Spleen (tissue), 11 donors: Measurements from ENCODE around the gene PMEL. TPM values are rescaled to one million over a fixed set of nuclear protein-coding genes. Genes with fewer than 3 reads are reported as not detected.

Experiments
- DNase-seq: peaks from one replicate; pipeline ENCODE4 v3.0.0-alpha.2; 2020
- H3K27ac ChIP-seq, 8 donors: fragments of 200-600 bp; sonication (generic) in 7 of 8; 1 replicate in 4 of 8; 2 replicates in 4 of 8; pipeline versions ENCODE4 v1.5.0 to v1.8.0; 2016 to 2021; ENCODE audit warnings: inconsistent platforms in 4 of 8, mild to moderate bottlenecking in 4 of 8, moderate library complexity in 1 of 8
- H3K27me3 ChIP-seq, 7 donors: fragments of 200-600 bp; sonication (generic) in 6 of 7; replicated peaks in 1 of 7; 1 replicate in 4 of 7; 2 replicates in 3 of 7; pipeline versions ENCODE4 v1.5.0 to v1.8.0; 2016 to 2021; ENCODE audit warnings: inconsistent platforms in 3 of 7, mild to moderate bottlenecking in 1 of 7
- H3K36me3 ChIP-seq, 6 donors: fragments of 200-600 bp; sonication (generic) in 5 of 6; 1 replicate in 4 of 6; 2 replicates in 2 of 6; pipeline versions ENCODE4 v1.5.0 to v1.8.0; 2016 to 2021; ENCODE audit warnings: inconsistent platforms in 2 of 6
- H3K4me1 ChIP-seq, 6 donors: fragments of 200-600 bp; sonication (generic) in 5 of 6; 1 replicate in 3 of 6; 2 replicates in 3 of 6; pipeline versions ENCODE4 v1.5.0 to v1.8.0; 2016 to 2021; ENCODE audit warnings: inconsistent platforms in 3 of 6
- H3K4me3 ChIP-seq, 8 donors: fragments of 200-600 bp; sonication (generic) in 7 of 8; 1 replicate in 4 of 8; 2 replicates in 4 of 8; pipeline versions ENCODE4 v1.5.0 to v1.8.0; 2016 to 2021; ENCODE audit warnings: inconsistent platforms in 4 of 8, mild to moderate bottlenecking in 4 of 8, moderate library complexity in 2 of 8
- H3K9me3 ChIP-seq, 8 donors: fragments of 200-600 bp; sonication (generic) in 7 of 8; 1 replicate in 4 of 8; 2 replicates in 4 of 8; pipeline versions ENCODE4 v1.5.0 to v1.8.0; 2016 to 2021; ENCODE audit warnings: inconsistent platforms in 4 of 8
- POLR2A ChIP-seq, 3 donors: fragments of 450-650 bp; IDR thresholded peaks; one replicate each; pipeline ENCODE4 v1.5.1; 2017; ENCODE audit warnings: antibody characterized with exemption in 3 of 3, mild to moderate bottlenecking in 1 of 3
- POLR2AphosphoS5 ChIP-seq, 3 donors: sonication (generic); formaldehyde crosslinking; IDR thresholded peaks; one replicate each; pipeline ENCODE4 v1.5.1; 2017; ENCODE audit warnings: antibody characterized with exemption in 3 of 3
- WGBS, 5 donors: extraction: QIAGEN DNeasy Blood & Tissue Kit in 3 of 5; methylation state at CpG; one replicate each; pipeline versions ENCODE4 v1.1.5 to v1.1.7; 2013 to 2018; 5-methylcytosine and 5-hydroxymethylcytosine counted together
- intact Hi-C: fragments of 100-400 bp; cut with DNase I; formaldehyde crosslinking; loops from one replicate; pipeline ENCODE4 v1.15.0; 2023; ENCODE audit warnings: low total_unique reads
- polyA plus RNA-seq, 3 donors: library from polyadenylated mRNA; stranded (reverse); fragments of 200-250 nt; gene quantifications; one replicate each; pipeline ENCODE4 v1.2.1, GENCODE V29; 2013
- total RNA-seq, 7 donors: library from RNA; depleted of rRNA in 3 of 7; stranded (reverse); fragments of >200 nt in 3 of 7; fragmentation: NEBNext Ultra II Directional in 4 of 7; extraction: Animal tissue kit (Norgen Biotek cat#: 25700) in 4 of 7; gene quantifications; one replicate each; pipeline versions ENCODE4 v1.1.0 to v1.2.1, GENCODE V29; 2016 to 2021
- TF ChIP-seq, protein P1 (sequence below), 11 experiments: fragments of 200-600 bp in 7 of 11; fragments of 450-650 bp in 4 of 11; sonication (generic) in 4 of 11; IDR thresholded peaks in 8 of 11; conservative IDR thresholded peaks in 3 of 11; 1 replicate in 7 of 11; 2 replicates in 4 of 11; pipeline versions ENCODE4 v1.4.0 to v1.8.0; 2016 to 2021; ENCODE audit warnings: antibody characterized with exemption in 11 of 11, inconsistent platforms in 4 of 11, mild to moderate bottlenecking in 1 of 11
- donor health status: healthy with polysubstance abuse.
- donor health status: DM: no; HTN: no; CAD: no; lungs with moderate emphysema.
- donor health status: DM: no; HTN: no; CAD: no.
- donor health status: Bipolar disorder and iron deficiency.
- donor health status: healthy.
- donor health status: DM: no; HTN: no; CAD: no.
- donor health status: DM: yes; HTN: yes; CAD: no.

Gene PMEL
- total and polyA plus RNA-seq, 10 donors, result 0.15 to 1.6 (median 0.74) TPM

DNA sequence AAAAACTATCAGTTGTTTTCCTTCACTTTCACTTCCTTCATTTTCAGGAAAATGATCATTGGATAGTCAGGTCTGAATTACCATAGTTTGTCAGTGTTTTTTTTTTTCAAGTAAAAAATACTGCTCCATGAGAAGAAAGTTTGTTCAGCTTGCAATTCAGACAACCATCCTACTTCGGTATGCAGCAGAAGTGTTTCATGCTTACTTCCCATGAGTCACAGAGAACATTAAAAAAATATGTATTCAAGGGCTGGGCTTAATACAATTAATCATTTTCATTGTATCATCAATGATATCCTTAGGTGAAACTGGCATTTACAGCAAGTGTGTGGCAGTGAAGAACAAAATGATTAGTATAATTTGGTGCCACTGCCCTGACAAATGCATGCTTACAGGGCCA is 59.8 kb downstream of the PMEL start:
- intact Hi-C loops, result no loop called here
- H3K27ac ChIP-seq, result no peak overlapping the region
- no peak for TF ChIP-seq POLR2AphosphoS5 (IDR thresholded peaks at IDR 0.05)
- TF ChIP-seq, protein P1, sequence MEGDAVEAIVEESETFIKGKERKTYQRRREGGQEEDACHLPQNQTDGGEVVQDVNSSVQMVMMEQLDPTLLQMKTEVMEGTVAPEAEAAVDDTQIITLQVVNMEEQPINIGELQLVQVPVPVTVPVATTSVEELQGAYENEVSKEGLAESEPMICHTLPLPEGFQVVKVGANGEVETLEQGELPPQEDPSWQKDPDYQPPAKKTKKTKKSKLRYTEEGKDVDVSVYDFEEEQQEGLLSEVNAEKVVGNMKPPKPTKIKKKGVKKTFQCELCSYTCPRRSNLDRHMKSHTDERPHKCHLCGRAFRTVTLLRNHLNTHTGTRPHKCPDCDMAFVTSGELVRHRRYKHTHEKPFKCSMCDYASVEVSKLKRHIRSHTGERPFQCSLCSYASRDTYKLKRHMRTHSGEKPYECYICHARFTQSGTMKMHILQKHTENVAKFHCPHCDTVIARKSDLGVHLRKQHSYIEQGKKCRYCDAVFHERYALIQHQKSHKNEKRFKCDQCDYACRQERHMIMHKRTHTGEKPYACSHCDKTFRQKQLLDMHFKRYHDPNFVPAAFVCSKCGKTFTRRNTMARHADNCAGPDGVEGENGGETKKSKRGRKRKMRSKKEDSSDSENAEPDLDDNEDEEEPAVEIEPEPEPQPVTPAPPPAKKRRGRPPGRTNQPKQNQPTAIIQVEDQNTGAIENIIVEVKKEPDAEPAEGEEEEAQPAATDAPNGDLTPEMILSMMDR (IDR thresholded peaks at IDR 0.05 in 8 of 11, conservative IDR thresholded peaks at IDR 0.05 in 3 of 11), result no peak
- TF ChIP-seq POLR2A (IDR thresholded peaks at IDR 0.05), result no peak

More for the DNA sequence above, 59.8 kb downstream of the PMEL start:
- no peaks in the 10 kb centered on the region for H3K9me3 ChIP-seq
- no peak for DNase-seq
- H3K27me3 ChIP-seq, result no peaks in the 10 kb centered on the region
- H3K4me1 ChIP-seq, result no peaks in the 10 kb centered on the region
- peaks cover 0 to 30% (median 24%) of the 10 kb centered on the region in 6 donors for H3K36me3 ChIP-seq
- 68 to 89% (median 86%) methylated on average over 1 of the region's 1 CpG for WGBS, 5 donors
- H3K4me3 ChIP-seq, result no peak overlapping the region

Other genes starting within 250 kb of the PMEL start
- 100 to 1,000 TPM; 113 to 228 (median 141) TPM for gene BLOC1S1, start 250.0 kb downstream of the PMEL start, total RNA-seq
- 100 to 1,000 TPM; 278 to 304 (median 282) TPM for gene BLOC1S1, start 250.0 kb downstream of the PMEL start, polyA plus RNA-seq
- 10 to 100 TPM in 5 of 7 donors, 1 to 10 TPM in 2; 7.4 to 17.4 (median 15.5) TPM for gene RDH5, start 245.6 kb downstream of the PMEL start, total RNA-seq
- gene RDH5, start 245.6 kb downstream of the PMEL start, polyA plus RNA-seq, result 10 to 100 TPM in 1 of 3 donors, 1 to 10 TPM in 2; 4.7 to 12.1 (median 9.9) TPM
- 100 to 1,000 TPM; 440 to 750 (median 627) TPM for gene CD63, start 237.0 kb downstream of the PMEL start, total RNA-seq
- gene CD63, start 237.0 kb downstream of the PMEL start, polyA plus RNA-seq, result 100 to 1,000 TPM; 395 to 693 (median 509) TPM
- 10 to 100 TPM in 5 of 7 donors, 1 to 10 TPM in 2; 6.1 to 14.5 (median 10.7) TPM for gene GDF11, start 222.9 kb downstream of the PMEL start, total RNA-seq
- gene GDF11, start 222.9 kb downstream of the PMEL start, polyA plus RNA-seq, result 1 to 10 TPM; 3.5 to 5.5 (median 4.0) TPM
- 10 to 100 TPM; 40.0 to 74.1 (median 46.3) TPM for gene SARNP, start 148.3 kb downstream of the PMEL start, total RNA-seq
- 10 to 100 TPM; 72.4 to 97.6 (median 78.4) TPM for gene SARNP, start 148.3 kb downstream of the PMEL start, polyA plus RNA-seq
- 10 to 100 TPM; 18.8 to 34.6 (median 27.9) TPM for gene ORMDL2, start 148.0 kb downstream of the PMEL start, total RNA-seq
- 10 to 100 TPM; 21.7 to 28.9 (median 28.1) TPM for gene ORMDL2, start 148.0 kb downstream of the PMEL start, polyA plus RNA-seq
- gene DNAJC14, start 136.5 kb downstream of the PMEL start, total RNA-seq, result 10 to 100 TPM; 28.2 to 45.0 (median 36.9) TPM
- gene DNAJC14, start 136.5 kb downstream of the PMEL start, polyA plus RNA-seq, result 10 to 100 TPM; 10.6 to 23.3 (median 13.5) TPM
- gene MMP19, start 123.1 kb downstream of the PMEL start, total RNA-seq, result 100 to 1,000 TPM in 1 of 7 donors, 10 to 100 TPM in 6; 28.1 to 100 (median 72.2) TPM
- gene MMP19, start 123.1 kb downstream of the PMEL start, polyA plus RNA-seq, result 10 to 100 TPM in 2 of 3 donors, 1 to 10 TPM in 1; 7.9 to 13.7 (median 10.5) TPM
- gene PYM1, start 38.1 kb downstream of the PMEL start, total RNA-seq, result 10 to 100 TPM; 26.7 to 40.7 (median 36.6) TPM
- gene PYM1, start 38.1 kb downstream of the PMEL start, polyA plus RNA-seq, result 10 to 100 TPM; 48.3 to 54.0 (median 51.2) TPM
- gene DGKA, start 34.9 kb downstream of the PMEL start, total RNA-seq, result 100 to 1,000 TPM; 132 to 261 (median 197) TPM
- gene DGKA, start 34.9 kb downstream of the PMEL start, polyA plus RNA-seq, result 100 to 1,000 TPM in 2 of 3 donors, 10 to 100 TPM in 1; 73.8 to 136 (median 105) TPM
- 10 to 100 TPM; 21.4 to 46.6 (median 30.9) TPM for gene CDK2, start 788 bp upstream of the PMEL start, total RNA-seq
- 10 to 100 TPM; 11.9 to 16.2 (median 12.9) TPM for gene CDK2, start 788 bp upstream of the PMEL start, polyA plus RNA-seq
- 100 to 1,000 TPM in 1 of 7 donors, 10 to 100 TPM in 6; 70.5 to 101 (median 94.4) TPM for gene RAB5B, start 8.0 kb upstream of the PMEL start, total RNA-seq
- gene RAB5B, start 8.0 kb upstream of the PMEL start, polyA plus RNA-seq, result 10 to 100 TPM; 30.9 to 48.4 (median 35.1) TPM
- 10 to 100 TPM; 13.1 to 29.1 (median 19.8) TPM for gene SUOX, start 31.2 kb upstream of the PMEL start, total RNA-seq
- 1 to 10 TPM; 6.0 to 8.1 (median 6.1) TPM for gene SUOX, start 31.2 kb upstream of the PMEL start, polyA plus RNA-seq
- gene IKZF4, start 55.0 kb upstream of the PMEL start, total RNA-seq, result 1 to 10 TPM; 3.1 to 9.3 (median 6.2) TPM
- 1 to 10 TPM in 2 of 3 donors, under 1 TPM in 1; 0.80 to 1.6 (median 1.4) TPM for gene IKZF4, start 55.0 kb upstream of the PMEL start, polyA plus RNA-seq
- gene RPS26, start 75.9 kb upstream of the PMEL start, total RNA-seq, result 100 to 1,000 TPM in 3 of 7 donors, 10 to 100 TPM in 4; 15.3 to 674 (median 76.8) TPM
- gene RPS26, start 75.9 kb upstream of the PMEL start, polyA plus RNA-seq, result 1,000 to 10,000 TPM; 1,592 to 2,958 (median 1,751) TPM
- gene ERBB3, start 114.1 kb upstream of the PMEL start, total RNA-seq, result 1 to 10 TPM in 1 of 7 donors, under 1 TPM in 3, not detected in 3; 0.47 to 1.4 (median 0.72) TPM
- 1 to 10 TPM in 1 of 3 donors, under 1 TPM in 2; 0.17 to 2.0 (median 0.23) TPM for gene ERBB3, start 114.1 kb upstream of the PMEL start, polyA plus RNA-seq
- 10 to 100 TPM; 70.5 to 92.8 (median 78.0) TPM for gene PA2G4, start 138.5 kb upstream of the PMEL start, total RNA-seq
- gene PA2G4, start 138.5 kb upstream of the PMEL start, polyA plus RNA-seq, result 10 to 100 TPM; 52.8 to 74.1 (median 71.0) TPM
- 1,000 to 10,000 TPM; 2,138 to 3,021 (median 2,534) TPM for gene RPL41, start 150.6 kb upstream of the PMEL start, total RNA-seq
- 1,000 to 10,000 TPM; 7,053 to 9,352 (median 7,491) TPM for gene RPL41, start 150.6 kb upstream of the PMEL start, polyA plus RNA-seq
- gene ZC3H10, start 152.2 kb upstream of the PMEL start, total RNA-seq, result 10 to 100 TPM in 4 of 7 donors, 1 to 10 TPM in 3; 7.4 to 13.6 (median 10.5) TPM
- gene ZC3H10, start 152.2 kb upstream of the PMEL start, polyA plus RNA-seq, result 1 to 10 TPM; 1.5 to 4.0 (median 2.5) TPM
- gene ESYT1, start 162.2 kb upstream of the PMEL start, total RNA-seq, result 100 to 1,000 TPM in 6 of 7 donors, 10 to 100 TPM in 1; 89.0 to 112 (median 107) TPM
- gene ESYT1, start 162.2 kb upstream of the PMEL start, polyA plus RNA-seq, result 10 to 100 TPM; 20.2 to 39.8 (median 33.2) TPM
- 100 to 1,000 TPM in 1 of 7 donors, 10 to 100 TPM in 6; 17.1 to 101 (median 35.7) TPM for gene MYL6B, start 186.5 kb upstream of the PMEL start, total RNA-seq
- 10 to 100 TPM; 50.1 to 69.1 (median 57.0) TPM for gene MYL6B, start 186.5 kb upstream of the PMEL start, polyA plus RNA-seq
- gene MYL6, start 192.3 kb upstream of the PMEL start, total RNA-seq, result 1,000 to 10,000 TPM; 1,063 to 1,656 (median 1,218) TPM
- 1,000 to 10,000 TPM; 1,480 to 3,098 (median 2,131) TPM for gene MYL6, start 192.3 kb upstream of the PMEL start, polyA plus RNA-seq
- gene SMARCC2, start 223.4 kb upstream of the PMEL start, total RNA-seq, result 100 to 1,000 TPM in 4 of 7 donors, 10 to 100 TPM in 3; 73.7 to 121 (median 101) TPM
- gene SMARCC2, start 223.4 kb upstream of the PMEL start, polyA plus RNA-seq, result 10 to 100 TPM in 1 of 3 donors, 1 to 10 TPM in 2; 8.5 to 24.7 (median 9.4) TPM